HEK293T (cell line): ENCODE measurements around the gene RRBP1.
"Not testable (repeated sequence)": the region's sequence is repeated elsewhere in the genome, so short reads cannot be mapped to it uniquely, and the experiment has no call there.

Experiments used
- ARNT ChIP-seq: fragments of 450-650 bp; IDR thresholded peaks from 2 replicates; pipeline ENCODE4 v1.6.1; 2017; ENCODE audit warnings: mild to moderate bottlenecking
- BHLHE40 ChIP-seq: fragments of 450-650 bp; IDR thresholded peaks from 2 replicates; pipeline ENCODE4 v1.6.1; 2016; ENCODE audit warnings: mild to moderate bottlenecking, moderate library complexity, borderline replicate concordance
- CTBP1 ChIP-seq: fragments of 450-650 bp; IDR thresholded peaks from 2 replicates; pipeline ENCODE4 v1.6.1; 2016; ENCODE audit warnings: borderline replicate concordance
- ELF4 ChIP-seq: fragments of 450-650 bp; IDR thresholded peaks from 2 replicates; pipeline ENCODE4 v1.6.1; 2017; ENCODE audit warnings: antibody characterized with exemption
- FOXM1 ChIP-seq: fragments of 450-650 bp; IDR thresholded peaks from 2 replicates; pipeline ENCODE4 v1.6.1; 2017; ENCODE audit warnings: mild to moderate bottlenecking, borderline replicate concordance
- HDGF ChIP-seq: fragments of 450-650 bp; IDR thresholded peaks from 2 replicates; pipeline ENCODE4 v1.6.1; 2017; ENCODE audit warnings: antibody characterized with exemption, borderline replicate concordance
- LEF1 ChIP-seq: fragments of 450-650 bp; IDR thresholded peaks from 2 replicates; pipeline ENCODE4 v1.6.1; 2017; ENCODE audit warnings: mild to moderate bottlenecking, borderline replicate concordance
- PKNOX1 ChIP-seq: fragments of 450-650 bp; IDR thresholded peaks from 2 replicates; pipeline ENCODE4 v1.6.1; 2016
- SP1 ChIP-seq: fragments of 450-650 bp; IDR thresholded peaks from 2 replicates; pipeline ENCODE4 v1.6.1; 2017
- SUZ12 ChIP-seq: fragments of 450-650 bp; IDR thresholded peaks from 2 replicates; pipeline ENCODE4 v1.6.1; 2016; ENCODE audit warnings: mild to moderate bottlenecking
- TARDBP ChIP-seq: fragments of 450-650 bp; IDR thresholded peaks from 2 replicates; pipeline ENCODE4 v1.6.1; 2016
- ZNF384 ChIP-seq: fragments of 450-650 bp; IDR thresholded peaks from 2 replicates; pipeline ENCODE4 v1.6.1; 2016

- TF ChIP-seq SP1, TARDBP, FOXM1, SUZ12, ZNF384, PKNOX1, ARNT, BHLHE40, CTBP1, ELF4, HDGF, LEF1: not testable (repeated sequence)
These were observed 25.9 kb upstream of the RRBP1 start for GRCh38 chr20:17707951-17708350.
